ENCODE data around the gene SNX32.
A peak's percentile ranks its signal among the peaks of the same experiment; 100 is the strongest.
"Not testable (repeated sequence)": the region's sequence is repeated elsewhere in the genome, so short reads cannot be mapped to it uniquely, and the experiment has no call there.

The SNX32 gene

DNA sequence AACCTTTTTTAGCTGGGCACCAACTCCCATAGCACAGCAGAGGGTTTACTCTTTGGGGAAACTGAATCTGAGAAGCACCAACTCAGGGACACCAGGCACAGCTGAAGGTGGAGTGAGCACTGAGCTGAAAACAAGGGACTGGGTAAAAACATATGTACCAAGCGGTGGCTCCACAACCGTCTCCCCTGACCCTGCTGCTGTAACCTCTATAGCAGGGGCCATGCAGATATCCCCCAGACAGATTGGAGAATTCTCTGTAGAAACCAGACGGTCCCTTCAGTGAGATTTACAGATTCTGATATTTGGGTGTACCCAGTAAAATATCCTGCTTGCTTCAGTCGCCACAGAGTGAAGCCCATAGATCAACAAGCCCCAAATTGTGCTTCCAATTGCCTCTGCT is 4.3 kb upstream of the SNX32 start:
- no peak for DNase-seq

DNA sequence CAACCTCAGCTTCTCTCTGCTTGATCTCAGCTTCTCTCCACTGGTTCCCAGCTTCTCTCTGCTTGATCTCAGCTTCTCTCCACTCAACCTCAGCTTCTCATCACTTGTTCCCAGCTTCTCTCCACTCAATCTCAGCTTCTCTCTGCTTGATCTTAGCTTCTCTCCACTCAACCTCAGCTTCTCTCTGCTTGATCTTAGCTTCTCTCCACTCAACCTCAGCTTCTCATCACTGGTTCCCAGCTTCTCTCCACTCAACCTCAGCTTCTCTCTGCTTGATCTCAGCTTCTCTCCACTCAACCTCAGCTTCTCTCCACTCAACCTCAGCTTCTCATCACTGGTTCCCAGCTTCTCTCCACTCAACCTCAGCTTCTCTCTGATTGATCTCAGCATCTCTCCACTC is 1.5 kb upstream of the SNX32 start:
- DNase-seq: not testable (repeated sequence)

DNA sequence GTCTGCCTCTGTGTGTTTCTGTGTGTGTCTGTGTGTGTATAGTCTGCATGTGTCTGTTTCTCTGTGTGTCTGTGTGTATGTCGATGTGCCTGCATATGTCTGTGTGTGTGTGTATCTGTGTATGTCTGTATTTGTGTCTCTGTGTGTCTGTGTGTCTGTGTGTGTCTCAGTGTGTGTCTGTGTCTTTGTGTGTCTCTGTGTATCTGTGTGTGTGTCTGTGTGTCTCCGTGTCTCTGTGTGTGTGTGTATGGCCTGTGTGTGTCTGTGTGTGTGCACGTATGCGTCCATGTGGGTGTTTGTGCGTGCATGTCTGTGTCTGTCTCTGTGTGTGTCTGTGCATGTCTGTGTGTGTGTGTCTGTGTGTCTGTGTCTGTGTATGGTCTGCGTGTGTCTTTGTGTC is 439 bp downstream of the SNX32 start:
- no peak for DNase-seq

DNA sequence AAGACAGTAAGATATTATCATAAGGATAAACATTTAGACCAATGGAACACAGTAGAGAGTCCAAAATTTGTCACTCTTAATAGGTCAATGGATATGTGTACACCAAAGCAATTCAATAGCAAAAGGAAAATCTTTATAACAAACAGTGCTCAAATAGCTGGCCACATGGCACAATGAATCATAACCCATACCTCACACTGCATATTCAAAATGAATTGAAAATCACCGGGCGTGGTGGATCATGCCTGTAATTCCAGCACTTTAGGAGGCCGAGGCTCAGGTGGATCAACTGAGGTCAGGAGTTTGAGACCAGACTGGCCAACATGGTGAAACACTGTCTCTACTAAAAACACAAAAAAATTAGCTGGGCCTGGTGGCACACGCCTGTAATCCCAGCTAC is 8.4 kb downstream of the SNX32 start:
- no peak for DNase-seq

DNA sequence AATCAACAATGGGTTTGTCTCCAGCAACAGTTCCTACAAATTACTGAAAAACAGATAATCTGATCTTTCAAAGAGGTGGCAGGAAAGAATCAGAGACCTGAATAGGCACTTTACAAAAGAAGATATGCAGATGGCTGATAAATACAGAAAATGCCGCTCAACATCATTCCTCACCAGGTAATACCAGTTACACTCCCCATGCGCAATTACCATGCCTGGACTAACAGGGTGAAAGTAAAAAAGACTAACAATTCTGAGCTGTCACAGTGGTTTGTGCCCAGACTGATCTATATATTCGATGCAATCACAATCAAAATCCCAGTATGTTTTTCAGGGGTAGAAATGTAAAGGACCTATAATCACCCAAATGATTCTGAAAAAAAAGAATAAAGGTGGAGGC is 10.0 kb downstream of the SNX32 start:
- DNase-seq: no peak

DNA sequence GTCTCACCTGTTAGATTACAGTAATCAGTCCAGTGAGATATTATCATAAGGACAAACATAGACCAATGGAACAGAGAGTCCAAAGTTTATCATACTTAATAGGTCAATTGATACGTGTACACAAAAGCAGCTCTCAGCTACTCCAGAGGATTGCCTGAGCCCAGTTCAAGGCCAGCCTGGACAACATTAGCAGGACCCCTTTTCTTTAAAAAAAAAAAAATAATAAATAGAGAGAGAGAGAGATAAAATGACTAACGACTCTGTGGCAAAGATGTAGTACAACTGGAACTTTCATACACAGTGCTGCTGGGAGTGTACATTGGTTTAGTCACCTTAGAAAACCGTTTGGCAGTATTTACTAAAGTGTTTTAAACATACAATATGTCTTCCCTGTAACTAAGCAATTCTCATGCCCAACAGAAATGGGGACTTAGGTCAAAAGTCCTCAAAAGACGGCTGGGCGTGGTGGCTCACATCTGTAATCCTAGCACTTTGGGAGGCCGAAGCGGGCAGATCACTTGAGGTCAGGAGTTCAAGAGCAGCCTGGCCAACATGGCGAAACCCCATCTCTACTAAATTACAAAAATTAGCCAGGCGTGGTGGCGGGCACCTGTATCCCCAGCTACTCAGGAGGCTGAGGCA is 10.6 kb downstream of the SNX32 start:
- DNase-seq: no peak

DNA sequence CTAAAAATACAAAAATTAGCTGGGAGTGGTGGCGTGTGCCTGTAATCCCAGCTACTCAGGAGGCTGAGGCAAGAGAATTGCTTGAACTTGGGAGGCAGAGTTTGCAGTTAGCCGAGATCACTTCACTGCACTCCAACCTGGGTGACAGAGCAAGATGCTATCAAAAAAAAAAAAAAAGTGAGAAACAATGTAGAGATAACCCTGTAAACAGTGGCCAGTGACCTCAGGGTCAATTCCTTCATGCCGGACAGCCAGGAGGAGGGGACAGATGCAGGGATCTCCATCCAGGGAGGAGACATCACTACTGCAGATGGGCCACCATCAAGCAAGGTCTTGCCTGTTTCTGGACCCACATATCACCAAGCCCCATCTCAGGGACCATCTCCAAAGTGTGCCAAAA is 14.0 kb downstream of the SNX32 start:
- no peak for DNase-seq

DNA sequence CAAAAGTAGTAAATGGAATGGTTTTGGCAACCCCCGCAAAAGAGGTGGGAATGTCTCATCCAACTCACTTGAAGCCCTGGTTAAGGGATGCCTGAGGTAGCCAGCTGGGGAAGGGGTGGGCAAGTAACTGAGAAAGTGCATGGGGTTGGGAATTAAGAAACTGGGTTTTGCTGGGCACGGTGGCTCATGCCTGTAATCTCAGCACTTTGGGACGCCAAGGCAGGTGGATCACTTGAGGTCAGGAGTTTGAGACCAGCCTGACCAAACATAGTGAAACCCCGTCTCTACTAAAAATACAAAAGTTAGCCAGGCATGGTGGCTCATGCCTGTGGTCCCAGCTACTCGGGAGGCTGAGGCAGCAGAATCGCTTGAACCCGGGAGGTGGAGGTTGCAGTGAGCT is 14.9 kb downstream of the SNX32 start:
- not testable (repeated sequence) for DNase-seq

DNA sequence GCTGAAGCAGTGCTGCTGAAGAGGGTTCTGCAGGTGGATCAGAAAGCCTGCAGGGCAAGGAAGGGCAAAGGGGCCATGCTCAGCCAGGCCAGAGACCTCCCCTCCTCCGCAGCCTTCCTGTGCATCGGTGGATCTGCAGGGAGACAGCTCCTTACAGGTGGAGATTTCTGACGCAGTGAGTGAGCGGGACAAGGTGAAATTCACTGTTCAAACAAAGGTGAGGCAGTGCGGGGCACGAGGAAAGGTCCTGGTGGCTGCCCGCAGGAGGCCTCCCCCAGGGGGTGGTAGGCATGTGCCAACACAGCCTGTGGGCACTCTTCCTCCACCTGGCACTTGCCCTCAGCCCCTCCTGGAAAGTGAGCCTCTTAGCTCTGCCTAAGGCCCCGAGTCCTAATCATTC is 15.6 kb downstream of the SNX32 start:
- DNase-seq: no peak

DNA sequence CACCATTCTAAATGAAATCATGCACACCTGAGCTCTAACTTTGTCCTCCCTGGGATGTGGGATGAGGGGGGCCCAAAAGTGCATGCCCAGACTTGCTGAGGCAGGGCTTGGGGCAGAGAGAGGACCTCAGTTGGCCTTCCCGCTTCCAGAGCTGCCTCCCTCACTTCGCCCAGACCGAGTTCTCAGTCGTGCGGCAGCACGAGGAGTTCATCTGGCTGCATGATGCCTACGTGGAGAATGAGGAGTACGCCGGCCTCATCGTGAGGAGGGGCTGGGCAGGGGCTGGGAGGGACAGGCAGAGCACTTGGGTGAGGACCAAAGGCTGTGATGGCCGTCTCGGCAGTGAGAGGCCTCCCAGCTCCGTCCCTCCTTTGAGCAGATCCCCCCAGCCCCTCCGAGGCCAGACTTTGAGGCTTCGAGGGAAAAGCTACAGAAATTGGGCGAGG is 16.0 kb downstream of the SNX32 start:
- DNase-seq: no peak

DNA sequence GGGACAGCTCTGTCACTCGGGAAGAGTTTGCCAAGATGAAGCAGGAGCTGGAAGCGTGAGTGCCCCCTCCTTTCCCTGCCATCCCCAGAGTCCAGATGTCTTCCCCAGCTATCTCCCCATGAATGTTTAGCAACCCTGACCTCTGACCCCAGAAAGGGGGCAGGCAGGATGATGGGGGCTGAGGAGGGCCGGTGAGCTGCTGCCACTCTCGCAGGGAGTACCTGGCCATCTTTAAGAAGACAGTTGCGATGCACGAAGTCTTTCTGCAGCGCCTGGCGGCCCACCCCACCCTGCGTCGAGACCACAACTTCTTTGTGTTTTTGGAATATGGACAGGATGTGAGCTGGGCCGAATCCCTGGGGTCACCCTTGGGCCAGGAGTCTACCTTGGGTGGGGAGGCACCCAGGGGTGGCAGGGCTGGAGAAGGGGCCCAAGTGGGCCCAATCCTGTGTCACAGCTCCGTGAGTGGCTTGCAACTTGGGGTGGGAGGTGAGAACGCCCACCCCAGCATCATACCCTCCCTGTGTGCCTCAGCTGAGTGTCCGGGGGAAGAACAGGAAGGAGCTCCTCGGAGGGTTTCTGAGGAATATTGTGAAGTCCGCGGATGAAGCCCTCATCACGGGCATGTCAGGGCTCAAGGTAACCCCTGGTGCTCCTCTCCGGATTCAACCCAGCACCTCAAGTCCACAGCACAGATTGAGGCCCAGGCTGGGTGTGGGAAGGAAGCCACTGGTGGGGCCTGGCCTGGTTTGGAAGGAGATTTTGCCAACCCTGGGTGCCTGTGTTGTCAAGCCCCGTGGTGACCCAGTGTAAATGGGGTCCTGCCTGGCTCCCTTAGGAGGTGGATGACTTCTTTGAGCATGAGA is 16.7 kb downstream of the SNX32 start:
- DNase-seq: no peak

DNA sequence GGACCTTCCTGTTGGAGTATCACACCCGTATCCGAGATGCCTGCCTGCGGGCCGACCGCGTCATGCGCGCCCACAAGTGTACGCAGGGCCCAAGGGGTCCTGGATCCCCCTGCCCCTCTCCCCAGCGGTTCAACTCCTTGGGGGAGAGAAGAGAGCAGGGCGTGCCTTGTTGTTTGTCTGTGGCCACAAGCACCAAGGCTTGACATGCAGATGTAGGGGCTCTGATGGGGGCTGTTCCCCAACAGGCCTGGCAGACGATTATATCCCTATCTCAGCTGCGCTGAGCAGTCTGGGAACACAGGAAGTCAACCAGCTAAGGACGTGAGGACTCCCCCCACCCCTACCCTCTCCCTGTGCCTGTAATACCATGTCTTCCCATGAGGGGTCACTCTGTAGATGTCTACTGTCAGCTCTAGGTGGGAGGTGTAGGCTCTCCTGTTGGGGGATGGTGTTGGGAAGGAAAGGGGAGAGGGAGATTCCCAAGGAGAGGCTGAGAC is 17.4 kb downstream of the SNX32 start:
- peak in 1 of 3 experiments; percentile 27 for DNase-seq

DNA sequence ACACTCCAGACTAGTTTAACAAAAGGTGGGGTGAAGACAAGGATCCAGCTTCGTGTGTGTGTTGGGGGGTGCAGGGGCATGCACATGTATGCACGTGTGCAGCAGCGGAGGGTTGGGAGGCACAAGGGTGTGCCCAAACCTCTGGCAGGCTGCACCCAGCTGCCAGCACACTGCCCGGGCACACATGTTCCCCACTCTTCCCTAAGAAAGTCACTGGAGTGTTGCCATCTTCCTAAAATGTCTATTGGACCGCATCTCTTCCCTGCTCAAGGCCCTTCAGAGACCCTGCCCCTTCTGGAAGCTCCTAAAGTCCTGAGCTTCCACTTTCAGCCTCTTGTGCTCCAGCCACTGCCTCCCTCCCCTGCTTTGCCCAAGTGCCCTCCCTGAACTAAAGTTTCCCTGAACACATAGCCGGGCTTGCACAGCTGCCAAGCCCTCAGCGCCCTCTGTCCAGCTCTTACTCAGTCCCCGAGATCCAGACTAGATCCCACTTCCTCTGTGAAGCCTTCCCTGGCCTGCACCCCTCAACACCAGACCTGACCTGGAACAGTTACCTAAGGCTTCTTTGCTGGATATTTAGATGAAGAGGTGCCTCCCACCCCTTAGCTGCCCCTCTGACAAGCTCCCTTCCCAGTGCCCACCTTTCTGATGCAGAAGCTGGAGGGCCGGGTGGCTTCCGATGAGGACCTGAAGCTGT is 18.2 kb downstream of the SNX32 start:
- DNase-seq: no peak

DNA sequence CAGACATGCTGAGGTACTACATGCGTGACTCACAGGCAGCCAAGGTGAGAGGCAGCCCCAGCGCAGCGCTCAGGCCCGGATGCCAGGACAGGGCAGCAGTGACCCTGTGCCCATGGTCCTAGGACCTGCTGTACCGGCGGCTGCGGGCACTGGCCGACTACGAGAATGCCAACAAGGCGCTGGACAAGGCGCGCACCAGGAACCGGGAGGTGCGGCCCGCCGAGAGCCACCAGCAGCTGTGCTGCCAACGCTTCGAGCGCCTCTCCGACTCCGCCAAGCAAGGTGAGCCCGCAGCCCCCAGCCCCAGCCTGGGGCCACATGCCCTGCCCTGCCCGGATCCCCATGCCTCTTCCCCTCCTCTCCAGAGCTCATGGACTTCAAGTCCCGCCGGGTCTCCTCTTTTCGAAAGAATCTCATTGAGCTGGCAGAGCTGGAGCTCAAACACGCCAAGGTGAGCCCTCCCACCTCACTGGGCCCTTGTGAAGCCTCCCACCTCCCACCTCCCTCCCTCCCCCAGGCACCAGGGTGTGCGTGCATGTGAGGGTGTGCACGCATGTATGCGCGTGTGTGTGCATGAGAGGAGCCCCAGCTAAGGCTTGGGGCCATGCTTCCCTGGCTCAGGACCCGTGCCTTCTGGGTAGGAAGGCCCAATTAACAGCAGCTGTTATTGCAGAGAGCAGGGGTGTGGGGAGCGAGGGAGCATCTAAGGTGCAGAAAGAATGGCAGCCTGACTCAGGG is 18.9 kb downstream of the SNX32 start:
- DNase-seq: no peak

DNA sequence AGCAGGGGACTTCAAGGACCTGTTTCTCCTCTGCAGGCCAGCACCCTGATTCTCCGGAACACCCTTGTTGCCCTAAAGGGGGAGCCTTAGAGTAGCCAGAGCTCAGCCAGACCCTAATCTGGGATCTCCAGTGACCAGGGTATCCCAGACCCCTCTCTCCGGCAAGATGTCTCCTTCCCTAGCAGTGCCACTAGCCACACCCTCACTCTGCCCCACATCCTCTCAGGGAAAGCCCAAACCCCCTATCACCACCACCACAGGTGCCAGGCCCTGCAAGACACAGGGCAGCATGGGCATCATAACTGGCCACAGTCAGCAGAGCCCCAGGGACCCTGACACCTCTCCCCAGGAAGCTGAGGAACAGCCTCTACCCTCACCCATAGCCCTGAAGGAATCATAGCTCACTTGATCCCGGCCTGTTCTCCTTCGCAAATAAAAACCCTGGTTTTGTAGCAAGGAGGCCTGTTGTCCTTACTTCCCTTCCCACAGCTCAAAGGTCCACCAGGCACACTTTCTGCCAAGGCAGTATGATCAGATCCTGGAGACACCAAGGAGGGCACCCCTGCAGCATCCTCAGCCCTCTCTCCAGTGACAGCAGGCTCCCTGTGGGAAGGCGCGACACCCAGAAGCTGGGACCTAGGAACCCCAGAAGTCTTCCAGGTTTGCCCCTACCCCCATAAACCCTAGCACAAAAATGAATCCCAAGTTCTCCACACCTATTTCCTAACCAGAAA is 19.6 kb downstream of the SNX32 start:
- no peak for DNase-seq

DNA sequence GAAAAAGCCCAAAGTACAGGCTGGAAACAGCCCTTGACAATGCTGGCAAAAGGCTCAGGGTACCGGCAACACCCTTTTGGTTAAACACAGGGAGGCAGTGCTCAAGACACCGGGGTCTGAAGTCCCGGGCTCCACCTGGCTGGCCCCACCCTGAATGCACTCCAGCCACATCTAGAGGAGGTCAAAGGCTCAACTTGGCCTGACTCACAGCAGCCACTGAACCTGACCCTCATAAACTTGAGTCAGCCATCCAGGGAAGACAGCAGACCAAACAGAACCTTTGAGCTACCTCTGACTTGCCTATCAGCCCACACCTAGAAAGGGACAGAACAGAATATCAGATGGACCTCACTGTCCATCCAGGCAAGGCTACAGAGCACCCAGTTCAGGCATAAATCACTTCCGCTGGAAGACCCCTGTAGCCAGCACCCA is 20.4 kb downstream of the SNX32 start:
- DNase-seq: no peak

DNA sequence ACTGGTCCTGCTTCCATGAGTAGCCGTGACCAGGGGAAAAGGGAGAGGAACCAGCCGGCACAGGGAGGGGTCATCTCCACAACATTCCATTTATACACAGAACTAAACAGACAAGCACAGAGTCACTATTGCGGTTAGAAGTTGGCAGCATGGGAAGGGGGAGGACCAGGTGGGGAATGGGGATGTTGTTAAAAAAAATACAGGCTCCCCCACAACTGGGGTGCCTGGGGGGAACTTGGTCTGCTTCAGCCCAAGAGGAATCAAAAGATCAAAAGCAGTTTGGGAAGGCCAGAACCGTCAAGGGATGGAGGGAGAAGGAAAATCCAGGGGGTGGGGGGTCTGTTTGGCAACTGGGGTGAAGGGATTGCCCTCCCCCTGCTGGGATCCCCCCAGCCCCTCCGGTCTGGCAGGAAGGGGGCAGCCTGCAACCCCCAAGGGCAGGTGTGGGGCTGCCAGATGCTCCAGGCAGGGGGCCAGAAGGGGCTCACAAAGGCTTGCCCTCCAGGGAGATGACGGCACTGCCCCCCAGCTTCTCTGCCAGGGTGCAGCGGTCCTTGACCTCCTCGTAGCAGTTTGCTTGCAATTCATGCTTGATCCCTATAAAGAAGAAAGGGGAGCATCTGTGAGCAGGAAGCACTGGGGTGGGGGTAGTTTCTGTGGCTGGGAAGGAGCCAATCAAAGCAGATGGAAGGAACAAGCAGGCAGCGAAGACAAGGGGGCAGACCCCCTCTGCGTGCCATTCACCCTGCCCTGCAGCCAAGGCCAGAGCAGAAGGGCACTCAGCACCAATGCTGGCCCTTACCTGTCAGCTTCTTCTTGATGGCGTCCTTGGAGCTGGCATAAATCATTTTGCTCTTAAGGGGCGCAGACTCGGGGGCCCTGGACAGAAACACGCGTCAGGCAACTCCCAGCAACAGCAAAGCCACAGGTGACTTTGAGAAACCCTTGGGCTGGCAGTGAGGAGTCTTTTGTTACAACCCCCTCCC is 21.4 kb downstream of the SNX32 start:
- no peak for DNase-seq

DNA sequence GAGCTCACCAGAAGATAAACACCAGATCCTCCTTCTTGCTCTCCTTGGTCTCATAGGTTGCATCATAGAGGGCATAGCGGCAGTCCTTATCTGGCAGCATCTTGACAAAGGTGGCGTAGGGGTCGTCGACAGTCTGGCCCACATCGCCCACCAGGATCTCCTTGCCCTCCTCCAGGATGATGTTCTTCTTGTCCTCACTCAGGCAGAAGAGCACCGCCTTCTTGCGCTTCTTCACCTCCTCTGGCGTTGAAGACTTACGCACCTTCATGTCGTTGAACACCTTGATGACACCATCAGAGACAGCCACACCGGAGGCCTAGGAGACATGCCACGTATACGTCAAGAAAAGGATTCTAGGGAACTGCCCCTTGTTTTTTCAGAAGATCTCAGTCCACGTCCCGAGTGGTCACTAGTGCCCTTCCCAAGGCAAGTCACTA is 22.2 kb downstream of the SNX32 start:
- DNase-seq: peak in 1 of 3 experiments; percentile 36

DNA sequence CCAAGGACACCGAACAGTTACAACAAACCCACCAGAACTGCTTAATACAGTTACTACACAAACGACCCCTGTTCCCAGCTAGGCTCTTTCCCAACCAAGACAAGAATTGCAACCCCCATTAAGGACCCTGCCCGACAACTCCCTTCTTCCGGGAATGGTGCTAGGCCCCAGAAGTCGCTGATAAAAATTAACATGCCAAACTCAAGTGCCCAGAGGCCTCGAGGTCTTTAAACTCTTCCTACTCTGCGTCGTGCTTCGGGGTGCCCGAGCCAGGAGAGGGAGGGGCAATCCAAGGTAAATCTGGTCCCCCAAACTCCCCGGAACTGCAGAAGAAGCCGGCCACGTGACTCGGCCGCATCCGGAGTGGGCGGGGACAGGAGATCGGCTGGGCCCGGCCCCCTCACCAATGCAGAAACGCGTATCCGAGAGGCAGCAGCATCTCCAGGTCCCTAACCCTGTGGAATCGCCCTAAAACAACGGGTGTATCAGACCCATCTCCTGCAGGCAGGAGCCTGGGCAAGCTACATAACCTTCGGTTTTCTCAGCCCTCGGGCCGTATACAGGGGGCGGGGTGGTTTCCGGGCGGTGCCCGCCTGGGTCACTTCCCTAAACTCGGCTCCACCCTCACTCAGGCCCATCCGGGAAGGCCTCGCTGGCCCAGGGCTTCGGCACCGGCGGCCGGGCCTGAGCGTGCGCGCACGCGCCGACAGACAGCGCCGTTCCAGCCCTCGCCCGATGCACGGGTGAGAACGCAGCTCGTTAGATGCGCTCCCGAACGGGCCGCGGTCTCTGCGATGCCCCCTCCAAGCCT is 23.1 kb downstream of the SNX32 start:
- peak; percentile 46 to 78 (median 72) for DNase-seq

DNA sequence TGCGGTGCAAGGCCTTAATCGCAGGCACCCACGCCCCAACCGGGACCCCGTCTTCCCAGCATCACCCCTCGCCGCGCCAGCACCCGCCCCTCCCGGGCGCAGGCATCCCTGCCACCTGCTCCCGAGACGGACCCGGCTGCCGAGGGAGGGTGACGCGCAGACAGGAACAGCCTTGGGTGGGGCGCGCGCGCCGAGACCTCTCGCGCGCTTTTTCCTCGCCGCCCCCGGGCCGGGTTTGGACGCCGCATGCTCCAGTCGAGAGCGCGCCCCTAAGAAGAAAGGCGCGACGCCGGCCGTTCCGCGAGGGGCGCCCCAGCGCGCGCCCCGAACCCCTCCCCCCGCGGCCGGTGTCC is 23.7 kb downstream of the SNX32 start:
- DNase-seq: peak; percentile 58 to 93 (median 88)
